Dermis blood vessel endothelial cell (primary cell): ENCODE data around the gene RP2. TPM values are rescaled to one million over a fixed set of nuclear protein-coding genes. Genes with fewer than 3 reads are reported as not detected.

Experiments used
- DNase-seq: peaks from one replicate; pipeline ENCODE4 v3.0.0; 2010
- total RNA-seq: library from RNA; depleted of rRNA; stranded (reverse); fragments of >200 nt; gene quantifications from 2 replicates; pipeline ENCODE4 v1.2.3, GENCODE V29; 2014

Gene RP2
- total RNA-seq, 1 donor from 2014 or later = 34.2 TPM

GRCh38 chrX:46920235-46920634 lies 83.4 kb downstream of the RP2 start:
- DNase-seq = no peak

GRCh38 chrX:46922611-46923010 lies 85.8 kb downstream of the RP2 start:
- DNase-seq = no peak

- no peak for DNase-seq
Measured at GRCh38 chrX:46927718-46928117, 90.9 kb downstream of the RP2 start.

GRCh38 chrX:46929439-46930261 lies 92.8 kb downstream of the RP2 start:
- peak; percentile 37 for DNase-seq

Other genes starting within 250 kb of the RP2 start
- 16.5 and 19.4 TPM in 2 replicates for gene SLC9A7, start 77.9 kb upstream of the RP2 start, total RNA-seq
- 10.9 and 17.5 TPM in 2 replicates for gene JADE3, start 75.4 kb downstream of the RP2 start, total RNA-seq
- gene RGN, start 241.4 kb downstream of the RP2 start, total RNA-seq = 0.34 and 0.42 TPM in 2 replicates